ENCODE measurements around the gene NRTN.

NRTN gene

GRCh38 chr19:5817218-5817617, 12.4 kb downstream of the NRTN start:
- no peak for DNase-seq

GRCh38 chr19:5818594-5818993, 13.7 kb downstream of the NRTN start:
- no peak for DNase-seq

- DNase-seq: no peak
These were observed 15.9 kb downstream of the NRTN start for GRCh38 chr19:5820785-5821184.

DNA sequence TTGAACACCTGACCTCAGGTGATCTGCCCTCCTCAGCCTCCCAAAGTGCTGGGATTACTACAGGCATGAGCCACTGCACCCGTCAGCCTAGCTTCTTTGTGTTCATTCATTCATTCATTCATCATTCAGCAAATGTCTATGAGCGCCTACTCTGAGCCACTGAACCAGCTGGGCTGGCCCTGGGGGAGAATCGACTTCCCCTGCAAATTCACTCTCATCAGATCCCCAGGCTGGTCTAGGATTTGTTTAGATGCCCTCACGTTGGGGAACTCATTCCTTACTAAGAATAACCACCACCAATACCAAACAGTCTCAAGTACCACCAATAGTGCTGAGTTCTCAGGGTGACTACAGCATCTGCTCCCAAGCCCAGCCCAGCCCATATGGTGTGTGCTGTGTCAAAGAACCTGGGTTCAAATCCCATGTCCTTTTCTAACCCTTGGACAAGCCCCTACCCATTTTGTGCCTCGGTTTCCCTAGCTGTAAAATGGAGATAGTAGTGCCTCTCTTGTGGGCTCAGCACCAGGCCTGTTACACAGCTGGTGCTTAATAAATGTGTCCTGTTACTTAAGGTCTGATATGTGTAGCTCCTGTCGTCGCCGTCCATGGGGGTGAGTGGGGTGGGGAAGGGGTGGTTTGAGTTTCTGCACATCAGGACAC, 16.8 kb downstream of the NRTN start:
- no peak for DNase-seq

DNA sequence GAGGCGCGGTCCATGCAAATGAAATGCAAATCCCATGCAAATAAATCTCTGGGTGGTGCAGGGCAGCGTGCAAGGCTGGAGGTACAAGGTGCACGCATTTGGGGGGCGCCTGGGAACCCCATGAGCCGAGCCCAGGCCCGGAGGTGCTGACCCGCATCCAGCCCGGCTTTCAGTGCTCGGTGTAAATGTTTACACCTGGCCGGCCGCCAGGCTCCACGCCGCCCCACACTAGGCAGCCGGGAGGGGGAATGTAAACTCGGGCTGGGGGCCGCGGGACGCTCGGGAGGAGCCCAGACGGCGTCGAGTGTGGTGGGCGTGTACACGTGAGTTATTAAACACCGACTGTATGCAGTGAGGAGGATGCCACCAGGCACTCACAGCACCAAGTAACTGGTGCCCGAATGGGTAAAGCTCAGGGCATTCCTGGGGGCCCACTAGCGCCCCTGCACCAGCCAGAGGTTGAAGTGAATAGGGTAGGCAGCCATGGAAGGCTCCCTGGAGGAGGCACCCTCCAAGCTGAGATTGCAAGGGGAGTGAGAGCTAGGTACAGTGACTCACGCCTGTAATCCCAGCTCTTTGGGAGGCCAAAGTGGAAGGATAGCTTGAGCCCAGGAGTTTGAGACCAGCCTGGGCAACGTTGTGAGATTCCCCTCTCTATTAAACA, 17.4 kb downstream of the NRTN start:
- no peak for DNase-seq

- no peak for DNase-seq
These were observed 18.9 kb downstream of the NRTN start for GRCh38 chr19:5823579-5824281.

GRCh38 chr19:5824751-5825150, 19.9 kb downstream of the NRTN start:
- DNase-seq: no peak

GRCh38 chr19:5825178-5825577, 20.3 kb downstream of the NRTN start:
- no peak for DNase-seq

- peak; percentile 34 for DNase-seq
These were observed 21.9 kb downstream of the NRTN start for GRCh38 chr19:5826531-5827341.

GRCh38 chr19:5827342-5827890, 22.5 kb downstream of the NRTN start:
- DNase-seq: no peak

GRCh38 chr19:5827891-5828660, 23.2 kb downstream of the NRTN start:
- DNase-seq: peak; percentile 92

GRCh38 chr19:5828661-5829566, 24.0 kb downstream of the NRTN start:
- peak; percentile 13 for DNase-seq

DNA sequence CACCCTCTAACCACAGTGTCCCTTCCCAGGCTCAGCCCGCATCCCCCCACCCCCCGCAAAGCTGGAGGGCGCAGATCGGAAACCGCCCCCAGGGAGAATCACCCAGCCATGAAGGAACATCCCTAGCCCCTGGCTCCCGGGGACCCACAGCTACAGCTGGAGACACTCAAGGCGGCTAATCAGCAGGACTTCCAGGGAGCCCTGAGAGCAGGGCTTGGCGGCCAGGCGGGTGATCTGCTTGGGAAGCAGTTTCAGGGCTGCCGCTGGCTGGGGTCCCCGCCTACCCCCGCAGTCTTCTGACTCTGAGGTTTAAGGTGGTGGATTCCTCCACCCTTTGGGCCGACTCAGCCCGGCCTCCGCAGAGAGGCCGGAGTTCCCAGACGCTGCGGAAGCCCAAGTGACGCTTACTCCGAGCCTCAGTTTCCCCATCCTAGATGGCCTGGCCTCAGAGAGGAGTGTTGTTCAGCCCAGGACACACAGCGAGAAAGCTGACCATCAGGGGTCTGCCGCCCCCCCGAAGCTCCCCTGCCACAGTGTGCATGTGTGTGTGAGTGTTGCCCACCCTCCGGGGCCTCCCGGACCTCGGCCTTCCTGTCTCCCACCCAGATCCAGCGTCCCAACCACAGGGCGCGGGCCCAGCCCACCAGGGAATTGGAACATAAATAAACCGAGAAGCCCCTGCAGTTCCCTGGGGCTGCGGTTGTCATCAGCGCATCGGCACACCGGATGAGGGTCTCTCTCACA, 24.9 kb downstream of the NRTN start:
- no peak for DNase-seq

- no peak for DNase-seq
These were observed 26.3 kb downstream of the NRTN start for GRCh38 chr19:5831159-5831558.

DNA sequence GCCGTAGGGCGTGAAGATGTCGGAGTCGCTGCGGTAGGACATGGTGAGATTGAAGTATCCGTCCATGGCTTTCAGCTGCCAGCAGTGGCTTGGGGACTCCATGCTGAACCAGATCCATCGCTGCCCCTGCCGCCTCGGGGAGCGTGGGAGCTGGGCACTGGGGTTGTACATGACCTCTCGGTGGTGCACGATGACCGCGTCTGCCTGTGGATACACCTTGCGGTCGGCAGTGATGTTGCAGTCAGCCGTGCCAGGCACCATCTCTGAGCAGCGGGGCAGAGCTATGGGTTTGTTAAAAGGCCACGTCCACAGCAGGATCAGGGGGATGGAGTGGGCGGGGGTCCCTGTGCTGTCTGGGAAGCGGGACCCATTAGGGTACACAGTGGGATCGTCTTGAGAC, 27.2 kb downstream of the NRTN start:
- DNase-seq: no peak

- no peak for DNase-seq
These were observed 27.8 kb downstream of the NRTN start for GRCh38 chr19:5832527-5833216.

DNA sequence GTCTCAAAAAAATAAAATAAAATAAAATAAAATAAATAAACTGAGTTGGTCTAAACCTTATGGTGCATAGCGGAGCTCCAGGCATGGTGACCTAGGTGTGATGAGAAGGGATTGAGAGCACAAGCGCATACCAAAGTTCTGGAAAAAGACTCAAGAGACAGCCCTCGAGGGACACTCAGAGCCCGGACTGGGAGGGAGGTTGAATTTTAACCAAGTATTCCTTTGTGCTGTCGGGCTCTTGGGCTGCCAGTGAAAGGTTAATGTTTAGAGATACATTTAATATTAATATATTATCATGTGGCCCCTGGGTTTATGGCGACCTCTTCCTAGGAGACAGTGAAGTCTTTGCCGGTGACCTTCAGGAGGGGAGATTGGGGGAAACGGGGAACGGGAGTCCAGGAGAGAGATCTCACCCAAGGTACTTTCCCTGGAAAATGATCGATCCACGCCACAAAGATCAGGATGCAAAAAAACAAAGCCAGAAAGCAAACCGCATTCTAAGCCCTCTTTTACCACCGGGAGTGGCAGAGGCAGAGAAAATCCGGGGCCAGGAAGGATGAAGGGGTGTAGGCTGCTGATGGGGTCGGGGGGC, 33.0 kb downstream of the NRTN start:
- no peak for DNase-seq

DNA sequence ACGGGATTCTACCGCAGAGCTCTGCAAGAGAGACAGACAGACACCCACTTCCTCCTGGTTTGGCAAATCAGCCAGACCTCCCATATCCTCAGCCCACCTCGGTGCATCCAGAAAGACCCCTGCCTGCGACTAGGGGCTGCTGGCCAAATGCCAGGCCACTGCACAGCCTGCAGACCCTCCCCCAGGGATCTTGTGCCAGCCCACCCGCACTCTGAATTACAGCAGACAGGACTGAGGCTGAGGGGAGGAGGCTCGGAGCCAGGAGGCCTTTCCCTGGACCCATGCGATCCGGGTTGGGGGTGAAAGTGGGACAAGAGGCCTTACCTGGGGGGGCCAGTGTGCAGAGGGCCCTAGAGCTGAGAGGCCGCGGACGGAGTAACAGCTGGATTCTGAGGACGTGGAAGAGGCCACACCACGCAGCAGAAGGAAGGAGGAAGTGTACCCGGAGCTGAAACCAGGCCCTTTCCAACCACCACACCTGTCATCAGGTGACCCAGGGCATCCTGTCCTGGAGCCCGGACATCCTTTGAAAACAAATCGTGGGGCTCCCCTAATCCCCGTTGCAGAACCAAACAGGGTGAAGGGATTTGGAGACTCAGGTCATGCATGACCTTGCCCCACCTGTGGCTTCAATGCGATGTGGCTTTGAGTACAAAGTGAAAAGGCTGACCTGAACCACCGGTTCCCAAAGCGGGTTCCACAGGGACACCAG, 33.6 kb downstream of the NRTN start:
- no peak for DNase-seq

Measured in CD4-positive, alpha-beta T cell treated with Interleukin-6 for 4 hours (primary cell).